ENCODE results near the gene RAB29. TPM values are rescaled to one million over a fixed set of nuclear protein-coding genes. Genes with fewer than 3 reads are reported as not detected.

Gene RAB29
- total and polyA plus RNA-seq, 9 of the 15 experiments (the other 6 are each of a cell fraction or from before 2014, with no cell fraction given): 6.3 to 17.6 (median 8.0) TPM

DNA sequence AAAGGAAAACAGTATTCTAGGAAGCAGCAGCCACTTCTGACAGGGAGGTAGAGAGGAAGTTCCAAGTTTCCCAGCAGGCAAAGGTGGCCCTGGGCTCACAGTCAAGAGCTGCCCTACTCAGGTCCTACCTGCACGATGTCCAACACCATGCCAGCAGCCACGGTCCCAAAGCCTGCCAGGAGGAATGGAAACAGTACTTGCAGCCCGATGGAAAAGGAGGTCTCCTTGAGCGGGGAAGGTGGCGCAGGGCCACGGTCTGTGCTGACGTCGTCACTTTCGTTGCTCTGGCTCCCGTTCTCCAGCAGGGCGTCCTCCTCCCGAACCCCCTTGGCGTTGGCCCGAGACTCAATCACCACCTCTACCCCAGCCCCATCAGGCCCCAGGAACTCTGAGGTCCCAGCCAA lies 34.7 kb upstream of the RAB29 start:
- in situ Hi-C loops (cut with MboI): no loop called here
- no peak overlapping the region for H2AFZ ChIP-seq (ENCODE audit: low read depth, low read length)
- peaks cover 32 to 41% of the 10 kb centered on the region in 2 experiments; a peak in 4 of 5 replicates for H3K4me1 ChIP-seq (replicated peaks in 1 of 2; ENCODE audit: control insufficient read depth in 2 of 2, insufficient read depth in 2 of 2, low read length in 2 of 2)
- FAIRE-seq (no peak), DNase-seq (ENCODE audit: extremely low read depth in 1 of 4, low spot score in 3 of 4) (no peak), ATAC-seq (no peak)
- intact Hi-C loops (cut with micrococcal nuclease): loop anchor here (2.0 to 5.0 kb wide), 2 partner anchors 19 to 97 kb away; no protein-coding TSS in a partner anchor
- no TSS peak for BruUV-seq (replicated peaks)
- H3K9ac ChIP-seq (ENCODE audit: insufficient read depth in 1 of 2, low read depth in 2 of 2, low read length in 2 of 2): peak overlapping the region in 1 of 2 experiments; percentile 6; a peak in 1 of 4 replicates
- H3K4me3 ChIP-seq: no peak overlapping the region
- H3K79me2 ChIP-seq (ENCODE audit: control insufficient read depth, insufficient read depth, low read length): peaks cover 40% of the 10 kb centered on the region
- 86% methylated on average over 14 of the region's 14 CpGs for WGBS (ENCODE audit: insufficient coverage, low coverage, missing lambda C conversion rate)
- CTCF ChIA-PET (ENCODE audit: low intra/inter-chr PET ratio): no interaction called here
- no peaks in the 10 kb centered on the region for H3K27me3 ChIP-seq (ENCODE audit: control insufficient read depth in 2 of 2, insufficient read depth in 2 of 2, low read length in 2 of 2)
- POLR2A ChIA-PET: interaction anchor here (0.5 to 2.7 kb wide), 6 partner anchors 8 to 214 kb away, joined by 3 to 15 read pairs (median 4); partner anchors contain the start of gene CTSE
- no peak overlapping the region for H3K4me2 ChIP-seq (ENCODE audit: insufficient read depth, low read length)
- H3K36me3 ChIP-seq (ENCODE audit: control insufficient read depth, insufficient read depth, low read length): peaks cover 22% of the 10 kb centered on the region; the same call in 2 of the 3 replicates
- H3K9me3 ChIP-seq (replicated peaks; ENCODE audit: control insufficient read depth, insufficient read depth, low read depth, low read length): no peaks in the 10 kb centered on the region
- H3K9me1 ChIP-seq (ENCODE audit: control insufficient read depth, insufficient read depth, low read length): no peaks in the 10 kb centered on the region
- TF ChIP-seq SREBF2 (CRISPR knock-in tag; IDR thresholded peaks at IDR 0.05) (no peak), ID3 (CRISPR knock-in tag; IDR thresholded peaks at IDR 0.05) (no peak), ID3 (tag; IDR thresholded peaks at IDR 0.05) (no peak), ZKSCAN3 (CRISPR knock-in tag; IDR thresholded peaks at IDR 0.05) (no peak), ZNF316 (IDR thresholded peaks at IDR 0.05) (peak; percentile 37; the same call in 1 of the 2 replicates), ZNF408 (CRISPR knock-in tag; IDR thresholded peaks at IDR 0.05; ENCODE audit: low read depth) (no peak), XRCC3 (IDR thresholded peaks at IDR 0.05) (no peak), MAFK (IDR thresholded peaks at IDR 0.05; ENCODE audit: low read length) (peak; percentile 58), SPI1 (IDR thresholded peaks at IDR 0.05; ENCODE audit: borderline replicate concordance, low read depth, low read length) (no peak), MAFG (tag; conservative IDR thresholded peaks at IDR 0.05) (no peak), MCM3 (IDR thresholded peaks at IDR 0.05) (no peak), RBFOX2 (IDR thresholded peaks at IDR 0.05; ENCODE audit: low read depth, low read length) (0 out of 2 replicates have a peak, but pooled peaks have one; percentile 25), GABPB2 (CRISPR knock-in tag; conservative IDR thresholded peaks at IDR 0.05) (no peak)
- TF ChIP-seq, protein P1, sequence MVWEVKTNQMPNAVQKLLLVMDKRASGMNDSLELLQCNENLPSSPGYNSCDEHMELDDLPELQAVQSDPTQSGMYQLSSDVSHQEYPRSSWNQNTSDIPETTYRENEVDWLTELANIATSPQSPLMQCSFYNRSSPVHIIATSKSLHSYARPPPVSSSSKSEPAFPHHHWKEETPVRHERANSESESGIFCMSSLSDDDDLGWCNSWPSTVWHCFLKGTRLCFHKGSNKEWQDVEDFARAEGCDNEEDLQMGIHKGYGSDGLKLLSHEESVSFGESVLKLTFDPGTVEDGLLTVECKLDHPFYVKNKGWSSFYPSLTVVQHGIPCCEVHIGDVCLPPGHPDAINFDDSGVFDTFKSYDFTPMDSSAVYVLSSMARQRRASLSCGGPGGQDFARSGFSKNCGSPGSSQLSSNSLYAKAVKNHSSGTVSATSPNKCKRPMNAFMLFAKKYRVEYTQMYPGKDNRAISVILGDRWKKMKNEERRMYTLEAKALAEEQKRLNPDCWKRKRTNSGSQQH (CRISPR knock-in tag; IDR thresholded peaks at IDR 0.05): no peak
- TF ChIP-seq, protein P2, sequence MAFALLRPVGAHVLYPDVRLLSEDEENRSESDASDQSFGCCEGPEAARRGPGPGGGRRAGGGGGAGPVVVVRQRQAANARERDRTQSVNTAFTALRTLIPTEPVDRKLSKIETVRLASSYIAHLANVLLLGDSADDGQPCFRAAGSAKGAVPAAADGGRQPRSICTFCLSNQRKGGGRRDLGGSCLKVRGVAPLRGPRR (CRISPR knock-in tag; IDR thresholded peaks at IDR 0.05): no peak
- H3K27ac ChIP-seq (ENCODE audit: extremely low read depth, low read depth, low read length): no peak overlapping the region
- H4K20me1 ChIP-seq (replicated peaks; ENCODE audit: control insufficient read depth, insufficient read depth, low read length): peaks cover 32% of the 10 kb centered on the region

Measured in K562 (cell line).